Trophoblast cell (in vitro differentiated cells and primary cell): ENCODE results near the gene TBX5.

ENCODE experiments used
- DNase-seq, 2 donors: peaks; one replicate each; pipeline ENCODE4 v3.0.0-alpha.2; 2016
- H2AFZ ChIP-seq: 2 replicates; pipeline ENCODE4 v1.6.1; 2013; ENCODE audit warnings: low read length, moderate library complexity, mild to moderate bottlenecking; ENCODE audit not compliant: insufficient read depth, poor library complexity
- H2AK5ac ChIP-seq: 2 replicates; pipeline ENCODE4 v1.6.1; 2013; ENCODE audit warnings: mild to moderate bottlenecking, low read length
- H2BK120ac ChIP-seq: 2 replicates; pipeline ENCODE4 v1.6.1; 2013; ENCODE audit warnings: low read length, mild to moderate bottlenecking, moderate library complexity; ENCODE audit not compliant: insufficient read depth, poor library complexity
- H2BK12ac ChIP-seq: 2 replicates; pipeline ENCODE4 v1.6.1; 2013; ENCODE audit warnings: mild to moderate bottlenecking, low read length, moderate library complexity
- H2BK5ac ChIP-seq: 2 replicates; pipeline ENCODE4 v1.6.1; 2013; ENCODE audit warnings: low read length, low read depth, moderate library complexity, mild to moderate bottlenecking; ENCODE audit not compliant: poor library complexity
- H3K14ac ChIP-seq: 2 replicates; pipeline ENCODE4 v1.6.1; 2013; ENCODE audit warnings: mild to moderate bottlenecking, low read length
- H3K18ac ChIP-seq: 2 replicates; pipeline ENCODE4 v1.6.1; 2013; ENCODE audit warnings: mild to moderate bottlenecking, low read length
- H3K23ac ChIP-seq: 2 replicates; pipeline ENCODE4 v1.6.1; 2013; ENCODE audit warnings: low read length
- H3K27ac ChIP-seq: 2 replicates; pipeline ENCODE4 v1.5.1; 2013; ENCODE audit warnings: low read depth, mild to moderate bottlenecking, inconsistent platforms, low read length, moderate library complexity
- H3K27me3 ChIP-seq: 2 replicates; pipeline ENCODE4 v1.6.1; 2013; ENCODE audit warnings: inconsistent platforms, mild to moderate bottlenecking, low read length, moderate library complexity; ENCODE audit not compliant: insufficient read depth
- H3K36me3 ChIP-seq, 2 experiments: 1 replicate in 1 of 2; 2 replicates in 1 of 2; pipeline ENCODE4 v1.6.1; 2013; ENCODE audit warnings: low read length in 2 of 2, mild to moderate bottlenecking in 2 of 2, moderate library complexity in 1 of 2; ENCODE audit not compliant: insufficient read depth in 2 of 2, control insufficient read depth in 1 of 2
- H3K4ac ChIP-seq: 2 replicates; pipeline ENCODE4 v1.6.1; 2013; ENCODE audit warnings: low read depth, mild to moderate bottlenecking, low read length, moderate library complexity
- H3K4me1 ChIP-seq, 2 experiments: 1 replicate in 1 of 2; 2 replicates in 1 of 2; pipeline ENCODE4 v1.6.1; 2013; ENCODE audit warnings: low read length in 2 of 2, mild to moderate bottlenecking in 2 of 2, moderate library complexity in 1 of 2; ENCODE audit not compliant: insufficient read depth in 2 of 2, control insufficient read depth in 1 of 2
- H3K4me2 ChIP-seq: 2 replicates; pipeline ENCODE4 v1.6.1; 2013; ENCODE audit warnings: inconsistent platforms, mild to moderate bottlenecking, low read length, moderate library complexity
- H3K4me3 ChIP-seq: 2 replicates; pipeline ENCODE4 v1.5.1; 2013; ENCODE audit warnings: mild to moderate bottlenecking, low read depth, low read length, inconsistent platforms
- H3K79me1 ChIP-seq: one replicate; pipeline ENCODE4 v1.6.1; 2013; ENCODE audit warnings: low read length
- H3K79me2 ChIP-seq: 2 replicates; pipeline ENCODE4 v1.6.1; 2013; ENCODE audit warnings: low read length, mild to moderate bottlenecking; ENCODE audit not compliant: control insufficient read depth, insufficient read depth, poor library complexity
- H3K9ac ChIP-seq: 2 replicates; pipeline ENCODE4 v1.6.1; 2013; ENCODE audit warnings: mild to moderate bottlenecking, low read length
- H3K9me3 ChIP-seq: 2 replicates; pipeline ENCODE4 v1.6.1; 2013; ENCODE audit warnings: low read depth, mild to moderate bottlenecking, control low read depth, inconsistent platforms, low read length; ENCODE audit not compliant: insufficient read depth
- H4K12ac ChIP-seq: 2 replicates; pipeline ENCODE4 v1.6.1; 2013; ENCODE audit warnings: low read depth, mild to moderate bottlenecking, low read length, moderate library complexity
- H4K8ac ChIP-seq: 2 replicates; pipeline ENCODE4 v1.6.1; 2013; ENCODE audit warnings: low read depth, mild to moderate bottlenecking, low read length, moderate library complexity
- H4K91ac ChIP-seq: one replicate; pipeline ENCODE4 v1.6.1; 2013; ENCODE audit warnings: low read depth, mild to moderate bottlenecking, low read length, moderate library complexity
- WGBS: extraction: QIAGEN DNeasy Blood & Tissue Kit; methylation state at CpG from one replicate; pipeline ENCODE4 v1.1.7; 2013; ENCODE audit warnings: missing lambda C conversion rate; ENCODE audit not compliant: insufficient read length, insufficient coverage; ENCODE audit errors: extremely low coverage; 5-methylcytosine and 5-hydroxymethylcytosine counted together

Gene TBX5

GRCh38 chr12:114334395-114334794 is 71.5 kb downstream of the TBX5 start:
- Histone ChIP-seq H2AFZ (no peak overlapping the region), H3K27ac (no peak overlapping the region), H3K4me2 (no peak overlapping the region), H3K4me3 (no peak overlapping the region), H2BK120ac (no peak overlapping the region), H3K18ac (no peak overlapping the region), H3K9me3 (no peaks in the 10 kb centered on the region), H3K23ac (no peak overlapping the region), H4K12ac (no peak overlapping the region), H2AK5ac (no peak overlapping the region), H4K8ac (no peak overlapping the region), H3K36me3 (no peaks in the 10 kb centered on the region), H3K4me1 (peaks cover 0 to 2% of the 10 kb centered on the region in 2 experiments), H3K27me3 (no peaks in the 10 kb centered on the region), H3K14ac (no peak overlapping the region), H3K9ac (no peak overlapping the region), H2BK5ac (no peak overlapping the region), H3K79me1 (no peaks in the 10 kb centered on the region), H3K79me2 (no peaks in the 10 kb centered on the region), H2BK12ac (no peak overlapping the region), H3K4ac (no peak overlapping the region), H4K91ac (no peak overlapping the region)
- WGBS, result no CpG with 5 or more reads among the region's 5 CpGs
- no peak for DNase-seq

- H2BK12ac ChIP-seq, result no peak overlapping the region
- H3K79me1 ChIP-seq, result no peaks in the 10 kb centered on the region
- H2BK5ac ChIP-seq, result no peak overlapping the region
- no peak for DNase-seq
- H3K4me3 ChIP-seq, result no peak overlapping the region
- H3K79me2 ChIP-seq, result no peaks in the 10 kb centered on the region
- no peak overlapping the region for H3K18ac ChIP-seq
- no peak overlapping the region for H2AFZ ChIP-seq
- no peak overlapping the region for H3K23ac ChIP-seq
- H3K9ac ChIP-seq, result no peak overlapping the region
- no peak overlapping the region for H2AK5ac ChIP-seq
- no peak overlapping the region for H2BK120ac ChIP-seq
- WGBS, result no CpG with 5 or more reads among the region's 2 CpGs
- no peak overlapping the region for H4K8ac ChIP-seq
- no peak overlapping the region for H4K12ac ChIP-seq
- no peak overlapping the region for H4K91ac ChIP-seq
- no peaks in the 10 kb centered on the region for H3K36me3 ChIP-seq
- H3K4me1 ChIP-seq, result no peaks in the 10 kb centered on the region
- H3K4me2 ChIP-seq, result no peak overlapping the region
- H3K14ac ChIP-seq, result no peak overlapping the region
- no peak overlapping the region for H3K4ac ChIP-seq
- H3K9me3 ChIP-seq, result no peaks in the 10 kb centered on the region
- no peak overlapping the region for H3K27ac ChIP-seq
- no peaks in the 10 kb centered on the region for H3K27me3 ChIP-seq
Measured at GRCh38 chr12:114328292-114328691, 77.7 kb downstream of the TBX5 start.

GRCh38 chr12:114327765-114328164 is 78.2 kb downstream of the TBX5 start:
- H3K9ac ChIP-seq, result no peak overlapping the region
- no peak overlapping the region for H2BK12ac ChIP-seq
- H3K79me1 ChIP-seq, result no peaks in the 10 kb centered on the region
- DNase-seq, result no peak
- H3K23ac ChIP-seq, result no peak overlapping the region
- H2BK5ac ChIP-seq, result no peak overlapping the region
- no peak overlapping the region for H3K14ac ChIP-seq
- H3K27me3 ChIP-seq, result no peaks in the 10 kb centered on the region
- no peak overlapping the region for H3K18ac ChIP-seq
- no peak overlapping the region for H3K27ac ChIP-seq
- no peaks in the 10 kb centered on the region for H3K36me3 ChIP-seq
- H2BK120ac ChIP-seq, result no peak overlapping the region
- no peak overlapping the region for H3K4me2 ChIP-seq
- no peak overlapping the region for H4K8ac ChIP-seq
- no peak overlapping the region for H2AFZ ChIP-seq
- no peaks in the 10 kb centered on the region for H3K79me2 ChIP-seq
- no peak overlapping the region for H4K91ac ChIP-seq
- no peak overlapping the region for H2AK5ac ChIP-seq
- no peak overlapping the region for H3K4me3 ChIP-seq
- H3K4ac ChIP-seq, result no peak overlapping the region
- H4K12ac ChIP-seq, result no peak overlapping the region
- no peaks in the 10 kb centered on the region for H3K4me1 ChIP-seq
- H3K9me3 ChIP-seq, result no peaks in the 10 kb centered on the region

- no peak overlapping the region for H3K4ac ChIP-seq
- no peaks in the 10 kb centered on the region for H3K79me1 ChIP-seq
- no peaks in the 10 kb centered on the region for H3K36me3 ChIP-seq
- no peak overlapping the region for H3K23ac ChIP-seq
- H3K4me3 ChIP-seq, result no peak overlapping the region
- H2AFZ ChIP-seq, result no peak overlapping the region
- H4K91ac ChIP-seq, result no peak overlapping the region
- no peak overlapping the region for H2BK120ac ChIP-seq
- H2AK5ac ChIP-seq, result no peak overlapping the region
- no CpG with 5 or more reads among the region's 1 CpG for WGBS
- no peaks in the 10 kb centered on the region for H3K9me3 ChIP-seq
- H4K12ac ChIP-seq, result no peak overlapping the region
- H3K14ac ChIP-seq, result no peak overlapping the region
- H3K9ac ChIP-seq, result no peak overlapping the region
- H2BK12ac ChIP-seq, result no peak overlapping the region
- no peaks in the 10 kb centered on the region for H3K79me2 ChIP-seq
- H3K4me1 ChIP-seq, result no peaks in the 10 kb centered on the region
- no peak overlapping the region for H2BK5ac ChIP-seq
- DNase-seq, result no peak
- H3K4me2 ChIP-seq, result no peak overlapping the region
- no peak overlapping the region for H4K8ac ChIP-seq
- H3K27me3 ChIP-seq, result no peaks in the 10 kb centered on the region
- no peak overlapping the region for H3K27ac ChIP-seq
- H3K18ac ChIP-seq, result no peak overlapping the region
Measured at GRCh38 chr12:114321524-114321923, 84.4 kb downstream of the TBX5 start.
